K562 (cell line): ENCODE measurements around the gene SNX15. TPM values are rescaled to one million over a fixed set of nuclear protein-coding genes. Genes with fewer than 3 reads are reported as not detected.

Experiments used
- AFF4 ChIP-seq: sonication (generic); formaldehyde crosslinking; IDR thresholded peaks from 2 replicates; pipeline ENCODE4 v1.8.0; 2023; ENCODE audit warnings: mild to moderate bottlenecking, missing genetic modification reagents
- ETV1 ChIP-seq: fragments of 450-650 bp; conservative IDR thresholded peaks from 2 replicates; pipeline ENCODE4 v1.6.1; 2016; ENCODE audit warnings: missing genetic modification characterization, control low read depth, low read depth, missing compliant biosample characterization
- GATA2 ChIP-seq: sonication (generic); formaldehyde crosslinking; IDR thresholded peaks from 2 replicates; pipeline ENCODE4 v1.4.0; 2020; ENCODE audit warnings: mild to moderate bottlenecking, missing genetic modification reagents
- HMBOX1 ChIP-seq: sonication (generic); IDR thresholded peaks from 2 replicates; pipeline ENCODE4 v1.6.1; 2016
- KLF6 ChIP-seq: fragments of 250-450 bp; sonication (Bioruptor Pico); IDR thresholded peaks from 2 replicates; pipeline ENCODE4 v1.4.0; 2020; ENCODE audit warnings: mild to moderate bottlenecking, moderate library complexity, borderline replicate concordance
- PPARD ChIP-seq: fragments of 250-450 bp; sonication (Bioruptor Pico); IDR thresholded peaks from 2 replicates; pipeline ENCODE4 v1.8.0; 2022; ENCODE audit warnings: inconsistent platforms, mild to moderate bottlenecking, moderate library complexity
- RHOXF2B ChIP-seq: fragments of 250-450 bp; sonication (Bioruptor Pico); conservative IDR thresholded peaks from 2 replicates; pipeline ENCODE4 v1.5.1; 2021
- THAP12 ChIP-seq: fragments of 250-450 bp; sonication (Bioruptor Pico); IDR thresholded peaks from 2 replicates; pipeline ENCODE4 v1.9.0; 2021; ENCODE audit warnings: mild to moderate bottlenecking, inconsistent platforms
- ZMIZ1 ChIP-seq, 2 experiments: fragments of 150-350 bp in 1 of 2; IDR thresholded peaks; 2 replicates each; pipeline ENCODE4 v1.6.1; 2012 to 2016; ENCODE audit warnings: low read depth in 2 of 2, low read length in 2 of 2, mild to moderate bottlenecking in 1 of 2, moderate library complexity in 1 of 2
- ZNF282 ChIP-seq: sonication (generic); formaldehyde crosslinking; IDR thresholded peaks from 2 replicates; pipeline ENCODE4 v1.8.1; 2023; ENCODE audit warnings: missing genetic modification reagents
- ZNF518B ChIP-seq: fragments of 250-450 bp; sonication (Bioruptor Pico); IDR thresholded peaks from 2 replicates; pipeline ENCODE4 v1.5.0; 2021; ENCODE audit warnings: mild to moderate bottlenecking, moderate library complexity
- polyA plus RNA-seq, 8 experiments: library from polyadenylated mRNA; depleted of rRNA in 4 of 8; stranded (reverse) in 5 of 8; unstranded in 3 of 8; fragments of >200 nt; fragmentation: Nextera tagmentation in 2 of 8; fragmentation: Illumina TruSeq in 1 of 8; extraction: Ambion mirVana in 2 of 8; extraction: Trizol in 1 of 8; gene quantifications; 2 replicates each; pipeline versions ENCODE4 v1.2.1 to v1.2.3, GENCODE V29; 2011 to 2014; ENCODE audit warnings: inconsistent platforms in 1 of 8, missing spikeins in 1 of 8
- total RNA-seq, 7 experiments: library from RNA; depleted of rRNA in 6 of 7; stranded (reverse); fragments of >200 nt in 6 of 7; fragmentation: Illumina TruSeq in 2 of 7; extraction: Trizol in 2 of 7; gene quantifications; 2 replicates each; pipeline versions ENCODE4 v1.2.1 to v1.2.3, GENCODE V29; 2011 to 2021; ENCODE audit warnings: low replicate concordance in 1 of 7

SNX15 gene
- total and polyA plus RNA-seq, 9 of the 15 experiments (the other 6 are each of a cell fraction or from before 2014, with no cell fraction given) = 1.8 to 27.8 (median 15.2) TPM

GRCh38 chr11:65027213-65028067 lies at the start of gene SNX15 (continued):
- TF ChIP-seq ZNF518B (no peak), AFF4 (CRISPR knock-in tag) (peak; percentile 54), HMBOX1 (peak; percentile 45; the same call in 1 of the 2 replicates), ZMIZ1 (IDR thresholded peaks at IDR 0.05; ENCODE audit: low read depth in 2 of 2, low read length in 2 of 2) (no peak), KLF6 (CRISPR knock-in tag) (0 out of 2 replicates have a peak, but pooled peaks have one; percentile 31), THAP12 (CRISPR knock-in tag) (peak; percentile 44; the same call in 1 of the 2 replicates), ETV1 (tag) (no peak), PPARD (CRISPR knock-in tag) (no peak), RHOXF2B (CRISPR knock-in tag) (no peak), ZNF282 (no peak), GATA2 (CRISPR knock-in tag) (no peak)
